ENCODE results near the gene RASGEF1B.

- TF ChIP-seq POLR2A (IDR thresholded peaks at IDR 0.05; ENCODE audit: low read length) (no peak), GATA1 (IDR thresholded peaks at IDR 0.05; ENCODE audit: low read depth, low read length) (no peak)
Measured at GRCh38 chr4:81427344-81427821, 44.3 kb downstream of the RASGEF1B start.

Data from erythroblast (primary cell).